Measurements from ENCODE around the gene ZNF81.

The ZNF81 gene

DNA sequence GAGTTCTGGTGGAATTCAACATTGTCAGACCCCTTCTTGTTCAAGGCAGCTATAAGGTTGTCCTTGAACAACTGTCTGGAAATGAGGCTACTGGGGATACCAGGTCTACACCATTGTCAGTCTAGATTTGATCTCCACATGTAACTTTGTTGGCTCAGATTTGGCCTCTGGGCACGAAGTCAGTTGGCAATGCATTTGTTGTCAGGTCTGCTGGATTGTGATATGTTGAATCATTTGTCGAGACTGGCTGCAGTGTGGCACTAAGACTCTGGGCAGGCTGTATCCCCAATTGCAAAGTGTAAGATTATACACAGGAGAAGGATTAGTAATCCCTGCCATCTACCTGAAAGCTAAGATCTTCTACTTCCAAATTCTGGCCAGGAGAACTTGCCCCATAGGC, 26.5 kb downstream of the ZNF81 start:
- Histone ChIP-seq H3K4me2 (no peak overlapping the region), H3K27me3 (peaks cover 87% of the 10 kb centered on the region), H3K4me1 (no peaks in the 10 kb centered on the region), H3K9me3 (no peaks in the 10 kb centered on the region), H3K36me3 (0 out of 2 replicates have a peak, but pooled peaks cover 4% of the 10 kb centered on the region), H4K20me1 (peaks cover 5% of the 10 kb centered on the region; the same call in 1 of the 2 replicates), H3K9ac (no peak overlapping the region), H3K4me3 (no peak overlapping the region), H3K27ac (no peak overlapping the region)
- no peak for TF ChIP-seq Cebpa-rat (IDR thresholded peaks at IDR 0.05)

DNA sequence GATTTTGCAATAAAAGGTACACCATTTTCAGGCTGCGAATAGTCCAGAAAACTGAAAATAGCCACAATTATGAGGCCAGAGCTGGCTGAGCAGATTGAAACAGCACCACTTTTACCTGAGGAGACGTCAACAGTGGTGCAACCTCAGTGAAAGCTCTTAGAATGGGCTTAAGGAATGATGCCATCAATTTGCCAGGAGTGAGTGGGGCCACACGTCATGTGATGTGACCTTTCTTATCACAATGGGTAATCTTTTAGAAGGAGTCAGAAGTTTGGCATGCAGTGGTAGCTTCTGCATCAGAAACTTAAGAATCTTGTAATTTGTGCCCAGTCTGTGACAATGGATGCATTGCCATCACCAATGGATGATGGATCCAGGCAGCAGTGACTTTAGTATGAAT, 27.6 kb downstream of the ZNF81 start:
- no peaks in the 10 kb centered on the region for H3K9me3 ChIP-seq
- H3K4me2 ChIP-seq: no peak overlapping the region
- peaks cover 93% of the 10 kb centered on the region for H3K27me3 ChIP-seq
- H3K4me1 ChIP-seq: no peaks in the 10 kb centered on the region
- 0 out of 2 replicates have a peak, but pooled peaks cover 4% of the 10 kb centered on the region for H3K36me3 ChIP-seq
- TF ChIP-seq Cebpa-rat (IDR thresholded peaks at IDR 0.05): no peak
- H3K27ac ChIP-seq: no peak overlapping the region
- H3K4me3 ChIP-seq: no peak overlapping the region
- no peak overlapping the region for H3K9ac ChIP-seq
- peaks cover 5% of the 10 kb centered on the region; the same call in 1 of the 2 replicates for H4K20me1 ChIP-seq

DNA sequence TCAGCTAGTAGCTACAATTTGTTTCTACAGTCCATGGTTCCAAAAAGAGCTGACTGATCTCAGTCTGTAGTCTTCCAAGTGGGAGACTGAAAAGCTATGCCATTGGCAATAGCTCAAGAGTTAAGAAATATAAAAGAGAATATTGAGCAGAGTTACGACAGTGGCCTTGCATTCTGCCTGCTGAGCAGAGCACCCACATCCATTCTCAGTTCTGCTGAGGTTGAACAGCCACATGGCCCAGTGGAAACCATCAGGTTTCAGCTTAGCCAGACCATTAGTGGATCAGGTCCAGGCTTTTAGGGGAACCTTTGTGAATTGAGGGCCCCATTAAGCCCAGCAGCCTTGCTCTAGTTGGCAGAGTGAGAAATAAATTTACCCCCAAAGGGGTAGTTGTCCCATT, 28.1 kb downstream of the ZNF81 start:
- no peak overlapping the region for H3K4me3 ChIP-seq

DNA sequence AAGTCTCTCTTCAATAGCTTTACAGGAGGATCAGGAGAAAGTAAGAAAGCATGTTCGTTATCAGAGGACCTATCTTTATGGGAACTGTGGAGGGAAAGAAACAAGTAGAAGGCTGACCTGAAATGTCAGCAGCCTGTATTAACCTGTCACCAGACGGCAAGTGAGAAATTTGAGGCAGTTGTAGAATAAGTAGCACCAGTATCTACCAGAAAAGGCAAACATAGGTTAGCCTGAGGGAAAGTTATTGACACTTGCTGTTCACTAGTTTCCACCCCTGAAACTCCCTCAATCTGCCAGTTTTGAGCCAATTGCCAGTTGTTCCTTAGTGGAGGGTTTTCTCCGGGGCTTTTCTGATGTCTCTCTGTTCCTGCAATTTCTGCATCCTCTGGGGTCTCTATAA, 36.4 kb downstream of the ZNF81 start:
- Histone ChIP-seq H3K27me3 (peaks cover 98% of the 10 kb centered on the region), H3K27ac (no peak overlapping the region), H3K4me3 (no peak overlapping the region), H3K9me3 (peaks cover 5% of the 10 kb centered on the region; the same call in 1 of the 2 replicates), H3K36me3 (no peaks in the 10 kb centered on the region), H3K4me2 (no peak overlapping the region), H4K20me1 (no peaks in the 10 kb centered on the region), H3K4me1 (no peaks in the 10 kb centered on the region), H3K9ac (no peak overlapping the region)
- no peak for TF ChIP-seq Cebpa-rat (IDR thresholded peaks at IDR 0.05)

More for the DNA sequence above, 28.1 kb downstream of the ZNF81 start:
- peaks cover 93% of the 10 kb centered on the region for H3K27me3 ChIP-seq
- peaks cover 5% of the 10 kb centered on the region; the same call in 1 of the 2 replicates for H4K20me1 ChIP-seq
- H3K36me3 ChIP-seq: 0 out of 2 replicates have a peak, but pooled peaks cover 4% of the 10 kb centered on the region
- H3K9me3 ChIP-seq: no peaks in the 10 kb centered on the region
- no peaks in the 10 kb centered on the region for H3K4me1 ChIP-seq
- no peak for TF ChIP-seq Cebpa-rat (IDR thresholded peaks at IDR 0.05)
- no peak overlapping the region for H3K4me2 ChIP-seq
- H3K27ac ChIP-seq: no peak overlapping the region
- H3K9ac ChIP-seq: no peak overlapping the region

DNA sequence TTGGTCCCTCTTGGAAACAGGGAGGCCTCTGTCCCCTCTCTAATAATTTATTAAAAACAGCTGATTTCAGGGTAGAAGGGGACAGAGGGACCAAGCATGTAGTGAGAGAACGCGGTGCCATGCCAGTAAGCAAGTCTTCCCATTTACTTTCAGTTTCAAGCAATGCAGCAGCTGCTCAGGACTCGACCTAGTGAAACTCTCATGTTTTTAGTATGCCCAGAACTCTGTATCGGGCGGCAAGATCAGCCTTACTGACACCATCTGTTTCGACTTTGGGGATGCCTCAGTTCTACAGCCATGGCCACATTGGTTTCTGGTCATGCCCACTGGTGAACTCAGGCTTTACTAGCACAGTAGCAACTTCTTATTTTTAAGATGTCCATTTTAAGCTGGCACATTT, 40.6 kb downstream of the ZNF81 start:
- H3K4me1 ChIP-seq: no peaks in the 10 kb centered on the region
- H3K9ac ChIP-seq: no peak overlapping the region
- H3K36me3 ChIP-seq: no peaks in the 10 kb centered on the region

DNA sequence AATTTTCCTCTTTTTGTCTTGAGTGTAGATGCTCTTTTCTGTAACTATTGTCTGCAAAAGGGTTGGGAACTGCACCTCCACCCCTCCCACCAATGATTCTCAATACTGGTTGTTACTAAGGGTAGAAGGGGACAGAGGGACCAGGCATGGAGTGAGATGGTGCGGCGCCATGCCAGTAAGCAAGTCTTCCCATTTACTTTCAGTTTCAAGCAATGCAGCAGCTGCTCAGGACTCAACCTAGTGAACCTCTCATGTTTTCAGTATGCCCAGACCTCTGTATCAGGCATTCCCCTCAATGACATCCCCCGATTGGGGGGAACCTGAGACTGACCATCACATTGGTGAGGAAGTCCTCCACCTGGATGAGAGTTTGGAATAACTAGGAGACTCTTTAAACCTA, 41.5 kb downstream of the ZNF81 start:
- H3K36me3 ChIP-seq: no peaks in the 10 kb centered on the region
- H3K9ac ChIP-seq: no peak overlapping the region
- peaks cover 14% of the 10 kb centered on the region for H3K9me3 ChIP-seq
- no peak overlapping the region for H3K4me2 ChIP-seq
- H3K27me3 ChIP-seq: peaks cover 88% of the 10 kb centered on the region
- H3K4me1 ChIP-seq: no peaks in the 10 kb centered on the region
- no peaks in the 10 kb centered on the region for H4K20me1 ChIP-seq
- H3K4me3 ChIP-seq: no peak overlapping the region
- TF ChIP-seq Cebpa-rat (IDR thresholded peaks at IDR 0.05): no peak
- no peak overlapping the region for H3K27ac ChIP-seq

More for the DNA sequence above, 40.6 kb downstream of the ZNF81 start:
- H3K27me3 ChIP-seq: peaks cover 90% of the 10 kb centered on the region
- no peak for TF ChIP-seq Cebpa-rat (IDR thresholded peaks at IDR 0.05)
- H3K4me3 ChIP-seq: no peak overlapping the region
- no peaks in the 10 kb centered on the region for H4K20me1 ChIP-seq
- H3K27ac ChIP-seq: no peak overlapping the region
- no peak overlapping the region for H3K4me2 ChIP-seq
- H3K9me3 ChIP-seq: peaks cover 14% of the 10 kb centered on the region

DNA sequence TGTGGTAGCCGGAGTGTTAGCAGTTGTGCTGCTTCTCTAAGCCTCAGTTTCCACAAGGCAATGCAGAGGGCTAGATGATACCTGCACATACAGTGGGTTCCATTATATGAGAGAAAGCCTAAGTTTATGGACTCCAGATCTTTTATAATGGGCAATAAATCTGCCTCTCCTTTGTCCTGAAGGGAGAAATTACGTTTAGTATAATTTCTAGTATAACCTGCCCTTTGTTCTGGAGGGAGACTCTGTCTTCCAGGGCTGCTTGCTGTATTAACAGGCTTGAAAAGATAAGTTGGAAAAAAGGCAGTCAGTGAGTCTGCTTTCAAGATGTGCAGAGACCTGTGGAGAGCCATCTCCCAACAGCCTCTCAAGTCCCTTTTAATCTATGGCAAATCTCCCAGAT, 42.8 kb downstream of the ZNF81 start:
- Histone ChIP-seq H3K27me3 (peaks cover 81% of the 10 kb centered on the region), H3K27ac (no peak overlapping the region), H3K4me3 (no peak overlapping the region), H3K36me3 (no peaks in the 10 kb centered on the region), H3K4me2 (no peak overlapping the region), H3K9me3 (peaks cover 14% of the 10 kb centered on the region), H3K9ac (no peak overlapping the region), H4K20me1 (no peaks in the 10 kb centered on the region), H3K4me1 (no peaks in the 10 kb centered on the region)
- TF ChIP-seq Cebpa-rat (IDR thresholded peaks at IDR 0.05): no peak

DNA sequence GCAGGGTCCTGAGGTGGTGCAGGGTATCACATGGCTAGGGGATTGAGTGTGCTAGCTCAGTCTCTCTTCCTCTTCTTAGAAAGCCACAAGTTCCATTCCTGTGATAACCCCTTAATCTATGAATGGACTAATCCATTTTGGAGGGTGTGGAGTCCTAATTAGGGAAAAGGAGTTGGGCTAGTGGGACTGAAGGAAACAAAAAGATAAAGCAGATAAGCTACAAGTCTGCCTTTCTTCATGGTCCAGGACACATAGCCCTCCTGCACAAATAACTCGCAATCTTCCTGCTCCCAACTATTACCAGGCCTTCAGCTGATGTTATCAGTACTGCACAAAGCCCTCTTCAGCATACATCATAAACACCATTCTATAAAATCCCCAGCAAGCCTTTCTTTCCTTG, 44.2 kb downstream of the ZNF81 start:
- Histone ChIP-seq H3K27ac (no peak overlapping the region), H3K4me3 (no peak overlapping the region), H3K9ac (no peak overlapping the region), H3K4me2 (no peak overlapping the region), H3K9me3 (peaks cover 14% of the 10 kb centered on the region), H3K4me1 (no peaks in the 10 kb centered on the region), H3K36me3 (no peaks in the 10 kb centered on the region), H4K20me1 (no peaks in the 10 kb centered on the region), H3K27me3 (peaks cover 79% of the 10 kb centered on the region)
- TF ChIP-seq Cebpa-rat (IDR thresholded peaks at IDR 0.05): no peak

DNA sequence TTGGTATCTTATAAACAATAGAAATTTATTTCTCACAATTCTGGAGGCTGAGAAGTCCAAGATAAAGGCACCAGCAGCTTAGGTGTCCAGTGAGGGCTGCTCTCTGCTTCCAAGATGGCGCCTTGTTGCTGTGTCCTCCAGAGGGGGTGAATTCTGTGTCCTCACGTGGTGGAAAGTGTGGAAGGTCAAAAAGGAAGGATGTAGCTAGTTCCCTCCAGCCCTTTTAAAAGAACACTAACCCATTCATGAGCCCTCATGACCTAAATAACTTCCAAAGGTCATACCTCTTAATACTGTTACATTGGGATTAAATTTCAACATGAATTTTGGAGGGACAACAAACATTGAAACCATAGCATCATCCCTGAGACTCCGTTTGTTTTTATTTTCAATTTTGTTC, 48.8 kb downstream of the ZNF81 start:
- no peak overlapping the region for H3K27ac ChIP-seq
- H3K4me3 ChIP-seq: no peak overlapping the region
- no peaks in the 10 kb centered on the region for H3K4me1 ChIP-seq
- H4K20me1 ChIP-seq: no peaks in the 10 kb centered on the region
- peaks cover 75% of the 10 kb centered on the region for H3K27me3 ChIP-seq
- H3K9me3 ChIP-seq: peaks cover 7% of the 10 kb centered on the region; the same call in 1 of the 2 replicates
- no peak overlapping the region for H3K9ac ChIP-seq
- H3K36me3 ChIP-seq: peaks cover 20% of the 10 kb centered on the region; the same call in 1 of the 2 replicates
- no peak for TF ChIP-seq Cebpa-rat (IDR thresholded peaks at IDR 0.05)
- H3K4me2 ChIP-seq: no peak overlapping the region

DNA sequence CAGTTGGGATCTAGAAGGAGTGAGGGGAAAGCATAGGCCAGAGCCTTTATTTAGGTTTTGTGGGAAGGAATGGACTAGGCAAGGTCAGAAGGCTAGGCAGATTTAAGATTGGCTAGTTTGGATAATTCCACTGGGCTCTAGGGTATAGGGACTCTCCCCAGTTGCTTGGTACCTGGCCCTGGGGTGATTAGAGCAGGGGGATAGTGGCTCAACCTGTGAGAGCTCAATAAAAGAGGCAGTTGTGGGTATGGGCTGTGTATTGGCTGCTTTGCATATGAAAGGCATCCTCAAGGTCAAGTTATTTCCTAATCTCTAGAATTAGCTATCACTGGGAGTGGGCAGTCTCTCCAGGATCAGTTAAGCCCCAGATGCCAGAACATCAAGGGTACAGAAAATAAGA, 61.3 kb downstream of the ZNF81 start:
- H3K9me3 ChIP-seq: peaks cover 7% of the 10 kb centered on the region; the same call in 1 of the 2 replicates
- no peak overlapping the region for H3K27ac ChIP-seq
- no peaks in the 10 kb centered on the region for H4K20me1 ChIP-seq
- no peaks in the 10 kb centered on the region; the same call in 1 of the 2 replicates for H3K4me1 ChIP-seq
- H3K36me3 ChIP-seq: peaks cover 5% of the 10 kb centered on the region; the same call in 1 of the 2 replicates
- peaks cover 55% of the 10 kb centered on the region for H3K27me3 ChIP-seq
- H3K4me2 ChIP-seq: no peak overlapping the region
- H3K4me3 ChIP-seq: no peak overlapping the region
- no peak overlapping the region for H3K9ac ChIP-seq
- TF ChIP-seq Cebpa-rat (IDR thresholded peaks at IDR 0.05): no peak

DNA sequence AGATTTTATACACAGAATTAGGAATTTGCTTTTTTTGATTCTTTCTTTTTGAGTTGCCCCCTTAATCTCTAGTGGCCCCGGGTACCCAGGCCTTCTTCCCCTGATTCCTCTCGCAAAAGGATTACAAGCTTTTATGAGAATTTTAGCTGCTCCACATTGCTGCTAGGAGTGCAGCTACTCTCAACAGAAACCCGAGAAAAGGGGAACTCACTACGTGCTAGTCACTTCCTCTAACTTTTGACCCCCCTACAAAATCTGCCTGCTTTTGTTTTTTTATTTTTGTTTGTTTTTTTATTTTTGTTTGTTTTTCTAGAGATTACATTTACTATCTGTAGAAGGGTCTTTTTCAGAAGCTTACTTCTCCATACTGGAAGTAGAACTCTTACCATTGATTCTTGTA, 64.1 kb downstream of the ZNF81 start:
- Histone ChIP-seq H3K9ac (no peak overlapping the region), H4K20me1 (no peaks in the 10 kb centered on the region), H3K27ac (no peak overlapping the region), H3K4me3 (no peak overlapping the region), H3K27me3 (peaks cover 27% of the 10 kb centered on the region), H3K4me1 (no peaks in the 10 kb centered on the region; the same call in 1 of the 2 replicates), H3K36me3 (peaks cover 2% of the 10 kb centered on the region; the same call in 1 of the 2 replicates), H3K4me2 (no peak overlapping the region), H3K9me3 (no peaks in the 10 kb centered on the region; the same call in 1 of the 2 replicates)
- no peak for TF ChIP-seq Cebpa-rat (IDR thresholded peaks at IDR 0.05)

All from BLaER1 (cell line).